Activated CD8-positive, alpha-beta memory T cell treated with anti-CD3 and anti-CD28 coated beads for 4 hours (primary cell): ENCODE measurements around the gene HDGFL3.

Source experiments
- DNase-seq, 2 donors: peaks; one replicate each; pipeline ENCODE4 v3.0.0-alpha.2; 2020; ENCODE audit warnings: low read depth in 2 of 2

Gene HDGFL3

GRCh38 chr15:83127547-83128150 is 80.0 kb downstream of the HDGFL3 start:
- no peak for DNase-seq

GRCh38 chr15:83123529-83123928 is 84.1 kb downstream of the HDGFL3 start:
- DNase-seq = no peak

GRCh38 chr15:83119968-83120581 is 87.5 kb downstream of the HDGFL3 start:
- DNase-seq = no peak

GRCh38 chr15:83118968-83119367 is 88.7 kb downstream of the HDGFL3 start:
- no peak for DNase-seq

- no peak for DNase-seq
Measured at GRCh38 chr15:83118291-83118827, 89.3 kb downstream of the HDGFL3 start.

- DNase-seq = no peak
Measured at GRCh38 chr15:83115831-83116565, 91.6 kb downstream of the HDGFL3 start.

- DNase-seq = no peak
Measured at GRCh38 chr15:83115410-83115809, 92.2 kb downstream of the HDGFL3 start.

GRCh38 chr15:83114856-83115255 is 92.8 kb downstream of the HDGFL3 start:
- no peak for DNase-seq

- DNase-seq = no peak
Measured at GRCh38 chr15:83113881-83114674, 93.5 kb downstream of the HDGFL3 start.

- DNase-seq = no peak
Measured at GRCh38 chr15:83112956-83113299, 94.7 kb downstream of the HDGFL3 start.

GRCh38 chr15:83112233-83112955 is 95.2 kb downstream of the HDGFL3 start:
- DNase-seq = no peak

- no peak for DNase-seq
Measured at GRCh38 chr15:83111149-83111548, 96.5 kb downstream of the HDGFL3 start.

- DNase-seq = no peak
Measured at GRCh38 chr15:83110381-83110780, 97.2 kb downstream of the HDGFL3 start.

GRCh38 chr15:83109532-83109931 is 98.1 kb downstream of the HDGFL3 start:
- DNase-seq = no peak

- no peak for DNase-seq
Measured at GRCh38 chr15:83108266-83109219, 99.1 kb downstream of the HDGFL3 start.

- DNase-seq = no peak
Measured at GRCh38 chr15:83107841-83108181, 99.8 kb downstream of the HDGFL3 start.

- DNase-seq = no peak
Measured at GRCh38 chr15:83106994-83107840, 100.4 kb downstream of the HDGFL3 start, which contains the start of gene TM6SF1. Gene TM6SF1 (plus strand): TSS chr15:83107645. CDS start chr15:83107681, 36 bp downstream.

- no peak for DNase-seq
Measured at GRCh38 chr15:83105440-83105839, 102.2 kb downstream of the HDGFL3 start.

GRCh38 chr15:83104141-83104540 is 103.5 kb downstream of the HDGFL3 start:
- DNase-seq = no peak
